Breast epithelium (tissue), 3 donors: ENCODE results near the gene CSTF2T.

Experiments used
- CTCF ChIP-seq, 3 donors: fragments of 450-650 bp; IDR thresholded peaks; one replicate each; pipeline ENCODE4 v1.5.1; 2016 to 2017; ENCODE audit warnings: antibody characterized with exemption in 3 of 3, mild to moderate bottlenecking in 3 of 3, moderate library complexity in 3 of 3
- POLR2A ChIP-seq: fragments of 450-650 bp; IDR thresholded peaks from one replicate; pipeline ENCODE4 v1.6.1; 2016; ENCODE audit warnings: antibody characterized with exemption, mild to moderate bottlenecking, moderate library complexity

- no peak for TF ChIP-seq CTCF (IDR thresholded peaks at IDR 0.05)
- no peak for TF ChIP-seq POLR2A
Observed at GRCh38 chr10:51691135-51691534, 8.3 kb downstream of the CSTF2T start.
